ENCODE data around the gene VSIG2.

DNA sequence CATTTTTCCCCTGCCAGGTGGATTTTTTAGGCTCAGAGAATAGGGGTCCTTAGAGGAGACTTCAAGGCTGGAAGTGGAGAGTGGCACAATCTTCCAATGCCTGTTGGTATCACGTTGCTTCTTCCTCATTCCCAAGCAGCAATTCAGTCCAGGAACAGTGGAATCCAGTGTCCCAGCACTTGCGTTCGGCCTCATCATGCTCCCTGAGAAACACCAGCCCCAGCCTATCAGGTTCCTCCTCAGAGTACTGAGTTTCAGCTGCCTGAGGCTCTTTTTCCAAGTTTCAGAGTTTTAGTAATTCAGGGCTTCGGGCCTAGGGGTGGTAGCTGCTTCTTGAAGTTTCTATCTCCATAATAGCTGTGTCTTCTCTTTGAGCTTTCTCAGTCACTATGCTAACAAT lies 44.2 kb downstream of the VSIG2 start:
- TF ChIP-seq, protein P1, sequence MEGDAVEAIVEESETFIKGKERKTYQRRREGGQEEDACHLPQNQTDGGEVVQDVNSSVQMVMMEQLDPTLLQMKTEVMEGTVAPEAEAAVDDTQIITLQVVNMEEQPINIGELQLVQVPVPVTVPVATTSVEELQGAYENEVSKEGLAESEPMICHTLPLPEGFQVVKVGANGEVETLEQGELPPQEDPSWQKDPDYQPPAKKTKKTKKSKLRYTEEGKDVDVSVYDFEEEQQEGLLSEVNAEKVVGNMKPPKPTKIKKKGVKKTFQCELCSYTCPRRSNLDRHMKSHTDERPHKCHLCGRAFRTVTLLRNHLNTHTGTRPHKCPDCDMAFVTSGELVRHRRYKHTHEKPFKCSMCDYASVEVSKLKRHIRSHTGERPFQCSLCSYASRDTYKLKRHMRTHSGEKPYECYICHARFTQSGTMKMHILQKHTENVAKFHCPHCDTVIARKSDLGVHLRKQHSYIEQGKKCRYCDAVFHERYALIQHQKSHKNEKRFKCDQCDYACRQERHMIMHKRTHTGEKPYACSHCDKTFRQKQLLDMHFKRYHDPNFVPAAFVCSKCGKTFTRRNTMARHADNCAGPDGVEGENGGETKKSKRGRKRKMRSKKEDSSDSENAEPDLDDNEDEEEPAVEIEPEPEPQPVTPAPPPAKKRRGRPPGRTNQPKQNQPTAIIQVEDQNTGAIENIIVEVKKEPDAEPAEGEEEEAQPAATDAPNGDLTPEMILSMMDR (IDR thresholded peaks at IDR 0.05; ENCODE audit: low read depth, low read length), result no peak
- no peak for TF ChIP-seq EZH2phosphoT487 (IDR thresholded peaks at IDR 0.05; ENCODE audit: low read depth)
